WTC11 (cell line): ENCODE measurements around the gene ACRBP. TPM values are rescaled to one million over a fixed set of nuclear protein-coding genes. Genes with fewer than 3 reads are reported as not detected.

Experiments used
- ATAC-seq: fragments of 200-7000 bp; cut with Tn5 transposase; 2 replicates; pipeline ENCODE4 v1.10.0; 2021; ENCODE audit warnings: mild to moderate bottlenecking, moderate library complexity
- CTCF ChIA-PET: fragments of 300-600 bp; sonication (Branson Sonifier 250); formaldehyde crosslinking; loops from one replicate; lab custom pipeline; 2021; ENCODE audit warnings: antibody characterized with exemption; lab: Charles Lee
- POLR2A ChIA-PET: fragments of 350-600 bp; sonication (Branson Sonifier 250); formaldehyde crosslinking; loops from one replicate; lab custom pipeline; 2021; ENCODE audit warnings: antibody characterized with exemption; lab: Charles Lee
- DNase-seq: peaks from one replicate; pipeline ENCODE4 v3.0.0; 2021; ENCODE audit warnings: low spot score
- H3K27ac Mint-ChIP-seq: 2 replicates; pipeline ENCODE4 v1.8.0; 2021; ENCODE audit warnings: mixed read lengths
- H3K27me3 Mint-ChIP-seq: 2 replicates; pipeline ENCODE4 v1.8.0; 2021; ENCODE audit warnings: low read depth, mild to moderate bottlenecking, moderate library complexity, mixed read lengths
- H3K36me3 Mint-ChIP-seq: 2 replicates; pipeline ENCODE4 v1.8.0; 2021; ENCODE audit warnings: mixed read lengths
- H3K4me1 Mint-ChIP-seq: 2 replicates; pipeline ENCODE4 v1.8.0; 2022; ENCODE audit warnings: mixed read lengths
- H3K4me3 Mint-ChIP-seq: 2 replicates; pipeline ENCODE4 v1.8.0; 2021; ENCODE audit warnings: mild to moderate bottlenecking, moderate library complexity, mixed read lengths
- H3K9me3 Mint-ChIP-seq: 2 replicates; pipeline ENCODE4 v1.8.0; 2021; ENCODE audit warnings: mixed read lengths
- CREM ChIP-seq: sonication (generic); formaldehyde crosslinking; IDR thresholded peaks from 2 replicates; pipeline ENCODE4 v1.8.1; 2022; ENCODE audit warnings: mild to moderate bottlenecking, missing genetic modification reagents, moderate library complexity
- E2F1 ChIP-seq: sonication (generic); formaldehyde crosslinking; IDR thresholded peaks from 2 replicates; pipeline ENCODE4 v1.8.0; 2022; ENCODE audit warnings: mild to moderate bottlenecking, missing genetic modification reagents
- E2F4 ChIP-seq: sonication (generic); formaldehyde crosslinking; IDR thresholded peaks from 2 replicates; pipeline ENCODE4 v1.8.1; 2022; ENCODE audit warnings: low read depth, mild to moderate bottlenecking, moderate library complexity, missing genetic modification reagents, borderline replicate concordance
- ELF4 ChIP-seq: sonication (generic); formaldehyde crosslinking; IDR thresholded peaks from 2 replicates; pipeline ENCODE4 v1.8.1; 2022; ENCODE audit warnings: low read depth, mild to moderate bottlenecking, moderate library complexity, missing genetic modification reagents
- ERG ChIP-seq: fragments of 250-450 bp; sonication (Bioruptor Pico); IDR thresholded peaks from 2 replicates; pipeline ENCODE4 v1.8.0; 2021; ENCODE audit warnings: mild to moderate bottlenecking
- FOXJ3 ChIP-seq: sonication (generic); formaldehyde crosslinking; IDR thresholded peaks from 2 replicates; pipeline ENCODE4 v1.9.0; 2021; ENCODE audit warnings: missing genetic modification reagents, mild to moderate bottlenecking, borderline replicate concordance
- HMGXB4 ChIP-seq: sonication (generic); formaldehyde crosslinking; IDR thresholded peaks from 2 replicates; pipeline ENCODE4 v1.8.1; 2023; ENCODE audit warnings: mild to moderate bottlenecking, moderate library complexity, missing genetic modification reagents
- JAZF1 ChIP-seq: fragments of 250-450 bp; sonication (Bioruptor Pico); IDR thresholded peaks from 2 replicates; pipeline ENCODE4 v1.9.0; 2021; ENCODE audit warnings: moderate library complexity, mild to moderate bottlenecking, inconsistent platforms
- KAT7 ChIP-seq: sonication (generic); formaldehyde crosslinking; IDR thresholded peaks from 2 replicates; pipeline ENCODE4 v1.8.1; 2023; ENCODE audit warnings: missing genetic modification reagents, mild to moderate bottlenecking, borderline replicate concordance
- MAX ChIP-seq: sonication (generic); formaldehyde crosslinking; IDR thresholded peaks from 2 replicates; pipeline ENCODE4 v1.8.0; 2022; ENCODE audit warnings: mild to moderate bottlenecking, missing genetic modification reagents
- MLX ChIP-seq: sonication (generic); formaldehyde crosslinking; IDR thresholded peaks from 2 replicates; pipeline ENCODE4 v1.8.1; 2023; ENCODE audit warnings: mild to moderate bottlenecking, missing genetic modification reagents, moderate library complexity
- NFATC4 ChIP-seq: fragments of 250-450 bp; sonication (Bioruptor Pico); IDR thresholded peaks from 2 replicates; pipeline ENCODE4 v1.9.0; 2021; ENCODE audit warnings: mild to moderate bottlenecking
- NR1H2 ChIP-seq: sonication (generic); formaldehyde crosslinking; IDR thresholded peaks from 2 replicates; pipeline ENCODE4 v1.9.0; 2021; ENCODE audit warnings: mild to moderate bottlenecking, moderate library complexity, missing genetic modification reagents
- NR3C1 ChIP-seq: sonication (generic); formaldehyde crosslinking; conservative IDR thresholded peaks from 2 replicates; pipeline ENCODE4 v1.8.1; 2023; ENCODE audit warnings: low read depth, mild to moderate bottlenecking, missing genetic modification reagents
- PRDM15 ChIP-seq: sonication (generic); formaldehyde crosslinking; IDR thresholded peaks from 2 replicates; pipeline ENCODE4 v1.8.0; 2022; ENCODE audit warnings: missing genetic modification reagents
- SOX15 ChIP-seq: fragments of 250-450 bp; sonication (Bioruptor Pico); IDR thresholded peaks from 2 replicates; pipeline ENCODE4 v1.9.0; 2021; ENCODE audit warnings: mild to moderate bottlenecking
- TP53 ChIP-seq: sonication (generic); formaldehyde crosslinking; IDR thresholded peaks from 2 replicates; pipeline ENCODE4 v1.8.1; 2023; ENCODE audit warnings: mild to moderate bottlenecking, missing genetic modification reagents
- ZBTB21 ChIP-seq: sonication (generic); formaldehyde crosslinking; IDR thresholded peaks from 2 replicates; pipeline ENCODE4 v1.8.1; 2023; ENCODE audit warnings: mild to moderate bottlenecking, missing genetic modification reagents, borderline replicate concordance
- ZNF232 ChIP-seq: sonication (generic); formaldehyde crosslinking; IDR thresholded peaks from 2 replicates; pipeline ENCODE4 v1.8.0; 2022; ENCODE audit warnings: mild to moderate bottlenecking, missing genetic modification reagents
- ZNF317 ChIP-seq: sonication (generic); formaldehyde crosslinking; IDR thresholded peaks from 2 replicates; pipeline ENCODE4 v1.8.1; 2023; ENCODE audit warnings: low read depth, mild to moderate bottlenecking, moderate library complexity, missing genetic modification reagents, borderline replicate concordance
- ZSCAN18 ChIP-seq: fragments of 250-450 bp; sonication (Bioruptor Pico); IDR thresholded peaks from 2 replicates; pipeline ENCODE4 v2.1.2; 2022; ENCODE audit warnings: mild to moderate bottlenecking, moderate library complexity
- total RNA-seq: library from RNA; stranded (reverse); gene quantifications from 3 replicates; pipeline ENCODE4 v1.2.3, GENCODE V29; 2021

ACRBP gene
- total RNA-seq, 1 experiment from 2014 or later, result 2.1 TPM

- Mint-ChIP-seq H3K9me3 (no peaks in the 10 kb centered on the region), H3K4me3 (no peak overlapping the region), H3K27me3 (peaks cover 3% of the 10 kb centered on the region), H3K36me3 (no peaks in the 10 kb centered on the region), H3K27ac (no peak overlapping the region), H3K4me1 (peaks cover 4% of the 10 kb centered on the region; the same call in 1 of the 2 replicates)
- ChIA-PET POLR2A (no interaction called here), CTCF (interaction anchor here (0.7 to 1.4 kb wide), 5 partner anchors 17 to 70 kb away, joined by 3 to 12 read pairs (median 4); partner anchors contain the start of gene ACRBP)
- no peak for TF ChIP-seq ZBTB21 (CRISPR knock-in tag)
- TF ChIP-seq ELF4 (CRISPR knock-in tag), result no peak
- TF ChIP-seq NR1H2 (CRISPR knock-in tag), result no peak
- no peak for TF ChIP-seq NR3C1 (CRISPR knock-in tag)
- no peak for TF ChIP-seq CREM (CRISPR knock-in tag)
- TF ChIP-seq ERG (CRISPR knock-in tag), result no peak
- TF ChIP-seq PRDM15 (CRISPR knock-in tag), result no peak
- TF ChIP-seq E2F4 (CRISPR knock-in tag), result no peak
- peak; percentile 67 for ATAC-seq
- DNase-seq, result no peak
Measured at GRCh38 chr12:6627616-6628015, 19.6 kb downstream of the ACRBP start.

- DNase-seq (no peak), ATAC-seq (no peak)
- Mint-ChIP-seq H3K9me3 (no peaks in the 10 kb centered on the region), H3K27ac (no peak overlapping the region), H3K27me3 (peaks cover under 1% of the 10 kb centered on the region; the same call in 1 of the 2 replicates), H3K4me1 (no peaks in the 10 kb centered on the region; the same call in 1 of the 2 replicates), H3K4me3 (no peak overlapping the region), H3K36me3 (no peaks in the 10 kb centered on the region)
- CTCF ChIA-PET, result interaction anchor here (0.6 to 1.6 kb wide), 2 partner anchors 9 to 13 kb away, joined by 3 read pairs; partner anchors contain the start of gene LPAR5
- POLR2A ChIA-PET, result no interaction called here
- no peak for TF ChIP-seq FOXJ3
- no peak for TF ChIP-seq ZNF232 (CRISPR knock-in tag)
- no peak for TF ChIP-seq SOX15 (CRISPR knock-in tag)
- no peak for TF ChIP-seq E2F1 (CRISPR knock-in tag)
- TF ChIP-seq KAT7, result no peak
- no peak for TF ChIP-seq HMGXB4 (CRISPR knock-in tag)
- TF ChIP-seq ZSCAN18 (CRISPR knock-in tag), result no peak
- no peak for TF ChIP-seq NFATC4 (CRISPR knock-in tag)
- no peak for TF ChIP-seq NR3C1 (CRISPR knock-in tag)
- no peak for TF ChIP-seq MLX
- no peak for TF ChIP-seq TP53
- no peak for TF ChIP-seq JAZF1 (CRISPR knock-in tag)
- no peak for TF ChIP-seq MAX (CRISPR knock-in tag)
- no peak for TF ChIP-seq ZNF317 (CRISPR knock-in tag)
Measured at GRCh38 chr12:6626654-6627283, 20.5 kb downstream of the ACRBP start.
